GM19468 (cell line): Measurements from ENCODE around the gene EGLN1.
"Not testable (repeated sequence)": the region's sequence is repeated elsewhere in the genome, so short reads cannot be mapped to it uniquely, and the experiment has no call there.

Source experiments
- ATAC-seq: cut with Tn5 transposase; IDR thresholded peaks from one replicate; pipeline ENCODE4 v1.9.1; 2021; ENCODE audit warnings: mild to moderate bottlenecking, moderate library complexity, moderate number of reproducible peaks; ENCODE audit not compliant: unreplicated experiment; ENCODE audit errors: extremely low read depth

EGLN1 gene

DNA sequence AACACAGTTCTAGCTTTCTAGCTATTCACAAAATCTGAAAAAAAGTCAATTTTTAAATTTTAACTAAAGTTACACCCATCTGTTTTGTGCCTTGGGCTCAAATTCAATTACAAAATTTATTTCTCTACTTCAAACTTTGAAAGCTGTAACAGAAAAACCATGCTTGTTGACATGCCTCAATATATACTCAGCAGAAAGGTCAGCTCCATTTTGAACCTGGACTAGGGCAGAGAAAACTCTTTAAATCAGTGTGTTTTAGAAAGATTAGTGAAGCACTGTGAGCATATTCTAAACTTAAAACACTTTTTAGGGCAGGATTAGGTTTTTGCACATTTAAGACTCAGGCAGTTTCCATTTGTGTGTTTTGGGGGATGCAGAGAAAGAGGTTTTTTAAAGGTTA, 49.6 kb downstream of the EGLN1 start:
- no peak for ATAC-seq

DNA sequence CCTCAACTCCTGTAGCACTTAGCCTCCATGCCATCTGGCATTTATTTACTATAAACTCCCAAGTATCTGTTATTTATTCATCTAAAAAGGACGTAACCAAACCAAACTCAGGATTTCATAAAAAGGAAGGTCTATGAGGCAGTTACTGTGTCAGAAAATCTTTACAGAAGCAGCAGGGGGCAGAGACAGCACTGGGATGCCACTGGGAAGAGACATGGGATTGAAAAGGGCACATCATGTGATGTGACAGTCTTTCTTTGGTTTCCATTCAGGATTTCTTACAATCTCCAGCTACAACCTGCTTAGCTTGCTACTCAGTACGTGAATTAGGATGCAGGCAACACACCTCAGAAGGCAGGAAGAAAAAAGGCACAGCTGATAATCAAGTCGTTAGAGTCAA, 52.8 kb downstream of the EGLN1 start:
- no peak for ATAC-seq

- ATAC-seq: no peak
Measured at GRCh38 chr1:231364192-231364591, 57.9 kb downstream of the EGLN1 start.

DNA sequence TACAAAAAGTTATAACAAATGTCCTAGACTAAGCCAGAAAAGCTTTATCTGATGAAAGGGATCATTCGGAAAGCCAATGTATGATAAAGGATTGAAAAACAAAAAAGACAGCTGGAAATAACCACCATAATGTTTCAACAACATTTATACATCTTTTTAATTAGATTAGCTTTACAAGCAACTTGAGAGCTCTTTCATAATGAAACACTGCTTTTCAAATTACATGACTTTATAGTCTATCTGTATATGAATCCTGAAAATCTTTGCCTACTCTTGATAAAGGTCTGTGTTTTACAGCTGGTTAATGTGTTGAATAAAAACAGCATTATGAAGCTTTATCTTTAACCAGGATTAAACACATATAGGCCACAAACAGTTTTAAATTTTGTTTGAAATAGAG, 58.5 kb downstream of the EGLN1 start:
- ATAC-seq: no peak

DNA sequence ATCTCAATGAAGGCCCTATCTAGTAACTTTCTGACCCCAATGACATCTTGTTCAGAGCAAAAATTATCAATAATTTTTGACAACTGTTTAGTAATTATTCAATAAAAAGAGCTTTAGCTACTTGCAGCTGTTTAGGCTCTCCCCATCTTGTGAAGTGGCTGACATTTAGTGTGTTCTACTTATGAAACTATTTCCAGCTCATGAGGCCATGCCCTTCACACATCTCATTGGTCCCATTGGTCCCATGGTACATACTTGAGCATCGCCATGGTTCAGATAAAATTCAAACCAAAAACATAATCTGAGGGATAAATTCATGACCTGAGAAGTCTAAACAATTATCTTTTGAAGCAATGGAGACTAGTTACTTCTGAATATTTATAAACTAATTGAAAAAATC, 59.8 kb downstream of the EGLN1 start:
- ATAC-seq: no peak

DNA sequence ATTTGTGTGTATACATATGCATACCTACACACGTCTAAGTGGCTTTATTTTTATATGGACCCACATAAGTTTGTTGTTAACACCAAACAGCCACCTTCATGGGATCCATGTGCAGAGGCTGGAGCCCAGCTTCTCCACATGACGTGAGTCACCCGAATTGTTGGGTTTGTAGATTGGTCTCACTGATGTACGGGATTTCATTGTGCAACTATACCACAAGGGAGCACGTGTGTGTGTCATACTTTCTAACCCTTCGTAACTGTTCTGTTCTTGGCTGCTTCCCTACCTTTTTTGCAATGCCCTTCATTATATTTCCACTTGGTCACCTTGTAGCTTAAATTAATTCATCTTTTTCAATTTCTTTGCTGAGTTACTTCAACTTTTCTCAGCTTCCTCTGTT, 63.0 kb downstream of the EGLN1 start:
- ATAC-seq: no peak

DNA sequence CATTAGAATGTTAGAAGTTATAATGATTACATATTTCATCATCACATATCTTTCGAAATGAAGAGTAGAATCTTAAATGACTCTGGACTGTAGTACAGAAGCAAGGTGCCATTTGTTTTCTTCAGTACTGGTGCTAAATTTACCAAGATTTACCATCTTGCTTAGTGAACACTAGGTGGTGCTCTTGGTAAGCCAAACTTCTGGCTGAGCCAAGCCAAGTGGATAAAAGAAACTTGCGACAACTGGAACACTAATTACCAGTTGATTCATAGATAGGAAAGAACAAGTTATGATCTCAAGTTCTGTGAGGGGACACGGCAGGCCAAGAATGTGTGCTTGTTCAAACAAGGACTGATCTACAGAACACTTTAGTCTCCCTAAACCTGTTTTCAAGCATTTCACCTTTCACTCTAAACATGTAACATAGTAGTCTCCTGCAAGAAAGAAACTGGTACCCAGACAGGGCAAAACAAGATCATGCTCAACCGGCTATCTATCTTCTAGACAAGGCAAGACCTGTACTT, 64.2 kb downstream of the EGLN1 start:
- ATAC-seq: peak; percentile 54

DNA sequence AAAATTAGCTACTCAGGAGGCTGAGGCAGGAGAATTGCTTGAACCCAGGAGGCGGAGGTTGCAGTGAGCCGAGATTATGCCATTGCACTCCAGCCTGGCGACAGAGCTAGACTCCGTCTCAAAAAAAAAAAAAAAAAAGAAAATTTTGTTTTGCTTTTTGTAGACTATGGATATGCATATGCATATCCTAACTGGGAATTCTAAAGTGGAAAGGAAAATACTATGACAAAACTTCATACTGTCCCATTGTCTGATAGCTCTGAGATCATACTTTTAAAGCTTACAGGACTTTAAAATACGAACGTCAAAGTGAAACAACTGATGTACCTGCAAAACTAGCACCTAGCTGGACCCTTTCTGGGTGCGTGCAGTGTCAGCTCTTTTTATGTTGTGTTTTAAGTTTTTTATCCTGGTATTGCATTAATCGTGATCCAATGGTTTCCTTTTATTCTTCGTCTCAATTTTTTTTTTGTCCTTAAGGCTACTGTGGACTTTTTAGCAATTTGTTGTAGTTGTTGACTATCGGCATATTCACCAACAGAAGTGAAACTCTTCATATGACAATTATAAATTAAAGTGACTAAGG, 64.8 kb downstream of the EGLN1 start:
- ATAC-seq: no peak

DNA sequence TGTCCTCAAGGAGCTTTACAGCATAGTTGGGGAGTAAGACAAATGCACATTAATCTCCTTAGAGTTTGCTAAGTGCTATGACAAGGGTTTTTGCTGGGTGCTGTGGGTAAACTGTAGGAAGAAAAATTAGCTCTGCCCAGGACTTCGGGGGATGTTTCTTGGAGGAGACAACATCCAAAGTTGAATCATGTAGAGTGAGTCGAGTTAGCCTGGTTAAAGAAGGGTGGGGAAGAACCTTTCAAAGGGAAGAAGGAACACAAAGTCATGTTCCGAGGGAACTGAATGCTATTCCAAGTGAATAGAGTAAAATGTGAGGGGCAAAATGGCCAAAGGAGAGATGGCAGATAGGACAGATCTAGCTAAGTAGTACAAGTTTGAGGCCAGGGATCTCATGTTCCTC, 66.9 kb downstream of the EGLN1 start:
- no peak for ATAC-seq

DNA sequence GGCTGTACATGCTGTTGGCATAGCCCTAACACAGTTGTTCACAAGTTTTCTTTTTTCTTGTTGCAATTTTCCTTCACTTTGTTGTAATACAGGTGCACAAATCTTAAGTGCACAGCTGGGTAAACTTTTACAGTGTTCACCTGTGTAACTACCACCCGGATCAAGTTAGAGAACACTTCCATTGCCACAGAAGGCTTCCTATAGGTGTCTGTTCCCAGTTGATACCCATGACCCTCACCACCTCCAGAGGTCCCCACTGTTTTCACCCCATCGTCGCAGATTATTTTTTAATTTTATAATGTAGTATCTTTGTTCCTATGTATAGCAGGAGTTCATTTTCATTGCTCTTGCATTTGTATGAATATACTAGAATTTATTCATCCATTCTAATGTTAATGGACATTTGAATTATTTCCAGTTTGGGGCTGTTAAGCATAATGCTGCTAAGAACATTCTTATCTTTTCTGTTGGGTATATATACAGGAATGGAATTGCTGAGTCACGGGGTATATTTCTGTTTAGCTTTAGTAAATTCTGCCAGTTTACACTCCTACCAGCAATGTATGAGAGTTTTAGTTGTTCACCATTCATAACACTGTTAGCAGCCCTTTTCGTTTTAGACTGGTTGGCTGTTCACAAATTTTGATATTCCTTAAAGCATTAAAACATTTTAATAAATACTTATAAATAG, 67.6 kb downstream of the EGLN1 start:
- no peak for ATAC-seq

DNA sequence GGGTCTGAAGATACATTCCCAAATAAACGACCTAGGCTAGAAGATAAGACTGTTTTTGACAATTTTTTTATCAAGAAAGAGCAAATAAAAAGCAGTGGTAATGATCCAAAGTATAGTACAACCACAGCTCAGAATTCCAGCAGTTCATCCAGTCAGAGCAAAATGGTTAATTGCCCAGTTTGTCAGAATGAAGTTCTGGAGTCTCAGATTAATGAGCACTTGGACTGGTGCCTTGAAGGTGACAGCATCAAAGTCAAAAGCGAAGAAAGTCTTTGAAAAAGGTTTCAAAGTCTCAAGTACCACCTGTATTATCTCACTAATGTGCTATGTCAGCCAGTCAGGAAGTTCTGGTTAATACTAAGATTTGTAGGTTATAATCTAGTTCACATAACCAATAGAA, 69.0 kb downstream of the EGLN1 start:
- ATAC-seq: no peak

GRCh38 chr1:231351816-231352215, 70.3 kb downstream of the EGLN1 start:
- no peak for ATAC-seq

- not testable (repeated sequence) for ATAC-seq
Measured at GRCh38 chr1:231348856-231349255, 73.2 kb downstream of the EGLN1 start.

DNA sequence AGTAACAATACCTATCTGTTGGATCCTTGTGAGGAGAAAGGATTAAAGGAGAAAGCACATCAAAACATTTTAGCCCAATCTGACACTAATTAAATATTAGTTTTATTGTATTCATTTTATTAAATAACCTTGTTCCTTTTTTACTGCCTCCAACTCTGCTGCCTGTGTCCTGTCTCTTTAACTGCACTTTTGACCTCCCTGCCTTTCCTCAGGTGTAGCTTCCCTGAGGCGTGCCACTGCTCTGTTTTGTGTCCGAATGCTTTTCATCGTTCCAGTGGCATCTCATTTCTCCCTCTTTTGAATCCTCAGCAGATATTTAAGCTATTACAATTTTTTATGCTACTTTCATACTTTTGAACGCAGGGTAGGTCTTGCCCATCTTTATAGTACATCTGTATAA, 73.6 kb downstream of the EGLN1 start:
- ATAC-seq: no peak

GRCh38 chr1:231347961-231348360, 74.1 kb downstream of the EGLN1 start:
- no peak for ATAC-seq

DNA sequence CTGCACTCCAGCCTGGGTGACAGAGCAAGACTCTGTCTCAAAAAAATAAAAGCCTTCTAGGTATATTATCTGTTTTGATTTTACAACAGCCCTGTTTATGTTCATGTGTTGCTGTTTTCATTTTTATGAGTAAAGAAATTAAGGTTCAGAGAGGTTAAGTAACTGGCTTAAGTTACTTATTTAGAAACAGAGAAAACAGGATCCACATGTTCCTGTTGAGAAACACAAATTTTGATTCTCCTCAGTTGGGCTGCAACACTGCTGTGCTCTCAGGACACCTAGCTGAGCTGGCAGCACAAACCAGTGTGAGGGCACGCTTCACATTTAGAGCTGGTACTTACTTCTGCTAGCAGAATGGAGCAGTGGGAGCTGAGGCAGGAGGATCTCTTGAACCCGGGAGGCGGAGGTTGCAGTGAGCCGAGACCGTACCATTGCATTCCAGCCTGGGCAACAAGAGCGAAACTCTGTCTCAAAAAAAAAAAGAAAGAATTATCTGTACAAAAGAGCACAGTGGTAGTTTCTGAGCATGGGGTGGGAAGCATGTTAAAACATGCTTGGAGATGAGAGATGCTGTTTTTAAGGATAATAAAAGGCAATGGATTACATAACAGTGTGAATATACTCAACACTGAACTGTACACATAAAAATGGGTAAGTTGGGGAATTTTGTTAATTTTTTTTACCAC, 81.6 kb downstream of the EGLN1 start:
- ATAC-seq: no peak

DNA sequence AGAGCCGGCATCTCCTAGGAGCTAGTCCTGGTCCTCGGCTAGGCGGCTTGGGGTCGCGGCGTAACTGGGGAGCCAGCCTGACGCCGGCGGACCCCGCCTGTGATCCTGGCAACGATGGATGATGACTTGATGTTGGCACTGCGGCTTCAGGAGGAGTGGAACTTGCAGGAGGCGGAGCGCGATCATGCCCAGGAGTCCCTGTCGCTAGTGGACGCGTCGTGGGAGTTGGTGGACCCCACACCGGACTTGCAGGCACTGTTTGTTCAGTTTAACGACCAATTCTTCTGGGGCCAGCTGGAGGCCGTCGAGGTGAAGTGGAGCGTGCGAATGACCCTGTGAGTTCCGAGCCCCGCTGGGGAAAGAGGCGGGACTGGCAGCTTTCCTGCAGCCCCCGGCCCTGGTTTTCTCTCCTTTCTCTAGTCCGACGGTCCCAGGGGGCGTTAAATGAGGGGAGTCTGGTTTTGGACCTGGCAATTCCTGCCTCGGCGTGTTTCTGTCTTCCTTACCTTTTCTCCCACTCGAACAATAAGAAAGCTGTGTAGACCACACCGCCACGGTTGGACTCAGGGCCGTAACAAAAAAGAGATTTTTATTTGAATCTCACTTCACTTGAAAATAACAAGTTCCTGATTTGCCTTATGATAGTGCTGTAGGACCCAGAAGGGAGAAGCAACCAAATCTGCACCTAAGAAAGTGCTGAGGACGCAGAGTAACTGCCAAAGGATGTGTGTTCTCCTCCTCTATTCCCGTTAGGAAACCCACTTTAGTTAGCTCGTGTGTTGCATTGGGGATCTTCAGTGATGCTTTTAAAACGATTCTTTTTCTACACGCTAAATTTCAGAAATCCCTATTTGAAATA, 83.6 kb downstream of the EGLN1 start, which contains the start of gene SPRTN:
SPRTN (plus strand) TSS at position 24 of the 859 bp plus-strand sequence; CDS start at position 115, 91 bp downstream.
- no peak for ATAC-seq

DNA sequence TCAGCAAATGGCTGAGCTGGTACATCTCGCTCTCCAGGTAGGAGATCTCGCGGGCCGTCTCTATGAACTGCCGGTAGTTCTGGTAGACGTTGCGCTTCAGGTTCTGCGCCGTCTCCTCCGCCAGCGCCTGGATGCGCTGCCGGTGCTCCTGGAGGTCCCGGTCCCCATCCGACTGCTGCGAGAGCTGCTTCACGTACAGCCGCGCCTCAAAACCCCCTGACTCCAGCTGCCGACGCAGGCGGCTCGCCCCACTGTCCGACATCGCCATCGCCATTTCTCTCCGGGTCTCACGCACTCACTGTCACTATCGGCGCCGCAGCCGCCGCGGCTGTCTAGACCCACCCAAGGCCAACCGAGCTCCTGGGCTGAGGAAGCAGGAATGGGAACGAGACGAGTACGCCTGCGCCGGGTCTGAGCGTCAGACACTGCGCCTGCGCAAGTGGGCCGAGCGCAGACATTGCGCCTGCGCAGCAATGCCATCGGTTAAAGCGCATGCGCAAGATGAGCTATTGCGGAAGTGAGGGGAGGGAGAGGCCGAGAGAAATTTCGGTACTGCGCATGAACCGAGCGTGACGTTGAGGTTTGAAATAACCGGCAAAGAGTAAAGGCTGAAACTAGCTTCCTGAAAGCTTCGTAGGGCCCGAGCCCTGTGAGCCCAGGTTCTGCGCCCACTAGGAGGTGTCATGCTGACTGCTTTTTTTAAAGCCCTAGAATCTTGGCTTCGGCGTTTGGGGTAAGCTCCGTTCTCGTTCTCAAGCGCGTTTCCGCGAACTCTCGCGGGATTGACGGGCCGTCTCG, 84.4 kb downstream of the EGLN1 start, which contains the start of gene EXOC8:
EXOC8 (minus strand) TSS at position 381 of the 798 bp plus-strand sequence; CDS start at position 274, 107 bp downstream.
- ATAC-seq: peak; percentile 50

DNA sequence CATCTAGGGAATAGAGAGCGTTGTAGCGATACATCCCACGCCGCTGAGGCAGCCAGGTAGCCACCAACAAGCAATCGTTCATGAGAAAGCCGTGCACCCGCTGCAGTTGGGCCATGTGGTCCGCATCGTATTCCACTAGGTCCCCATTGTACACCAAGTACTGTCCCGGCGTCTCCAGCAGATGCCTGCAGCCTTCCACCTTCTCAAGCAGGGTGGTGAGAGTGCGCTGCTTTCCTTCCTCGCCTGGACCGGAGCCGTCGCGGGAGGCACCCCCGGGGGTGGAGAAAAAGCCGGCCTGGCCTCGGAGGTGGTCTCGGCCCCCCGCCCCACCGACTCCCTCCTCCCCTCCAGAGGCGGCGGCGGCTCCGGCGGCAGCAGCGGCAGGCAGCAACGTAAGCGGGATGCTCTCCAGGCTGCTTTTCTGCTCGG, 85.0 kb downstream of the EGLN1 start:
- no peak for ATAC-seq
